ENCODE results near the gene OSCP1.
A peak's percentile ranks its signal among the peaks of the same experiment; 100 is the strongest.

Gene OSCP1

GRCh38 chr1:36472656-36473055 is 22.4 kb upstream of the OSCP1 start:
- no peak for DNase-seq

- DNase-seq, result no peak
Observed at GRCh38 chr1:36471830-36472641, 21.8 kb upstream of the OSCP1 start.

- no peak for DNase-seq
Observed at GRCh38 chr1:36469163-36469562, 18.9 kb upstream of the OSCP1 start.

GRCh38 chr1:36467700-36468455 is 17.6 kb upstream of the OSCP1 start:
- no peak for DNase-seq

- DNase-seq, result no peak
Observed at GRCh38 chr1:36467027-36467410, 16.8 kb upstream of the OSCP1 start.

GRCh38 chr1:36466370-36467026 is 16.2 kb upstream of the OSCP1 start:
- no peak for DNase-seq

GRCh38 chr1:36465731-36466369 is 15.6 kb upstream of the OSCP1 start:
- DNase-seq, result no peak

GRCh38 chr1:36464605-36465393 is 14.5 kb upstream of the OSCP1 start:
- peak; percentile 16 for DNase-seq

GRCh38 chr1:36463803-36464604 is 13.8 kb upstream of the OSCP1 start, which contains the start of gene MRPS15:
TSS of gene MRPS15 (minus strand) at chr1:36464384. CDS start at chr1:36464275, 109 bp downstream.
- DNase-seq, result peak; percentile 97

- peak; percentile 49 for DNase-seq
Observed at GRCh38 chr1:36463463-36463802, 13.2 kb upstream of the OSCP1 start.

GRCh38 chr1:36458910-36459309 is 8.7 kb upstream of the OSCP1 start:
- DNase-seq, result no peak

- no peak for DNase-seq
Observed at GRCh38 chr1:36457691-36458090, 7.4 kb upstream of the OSCP1 start.

GRCh38 chr1:36456391-36456928 is 6.2 kb upstream of the OSCP1 start:
- DNase-seq, result no peak

GRCh38 chr1:36455386-36455785 is 5.1 kb upstream of the OSCP1 start:
- no peak for DNase-seq

- no peak for DNase-seq
Observed at GRCh38 chr1:36453600-36454388, 3.5 kb upstream of the OSCP1 start.

GRCh38 chr1:36453051-36453450 is 2.8 kb upstream of the OSCP1 start:
- no peak for DNase-seq

GRCh38 chr1:36450919-36451305 is 661 bp upstream of the OSCP1 start:
- DNase-seq, result no peak

GRCh38 chr1:36448530-36449056 is 1.7 kb downstream of the OSCP1 start:
- peak; percentile 97 for DNase-seq

GRCh38 chr1:36447450-36447849 is 2.8 kb downstream of the OSCP1 start:
- no peak for DNase-seq

- no peak for DNase-seq
Observed at GRCh38 chr1:36446746-36447145, 3.5 kb downstream of the OSCP1 start.

Measured in NCI-H2171 treated with DMSO at 0.1 percent for 48 hours (cell line).